ENCODE results near the gene PSTPIP1. TPM values are rescaled to one million over a fixed set of nuclear protein-coding genes. Genes with fewer than 3 reads are reported as not detected.

Gene PSTPIP1
- total and polyA plus RNA-seq, 2 of the 4 experiments (the other 2 are of a cell fraction): 0.36 to 1.1 TPM

- intact Hi-C loops (cut with micrococcal nuclease): no loop called here
- H3K27ac ChIP-seq (ENCODE audit: insufficient read depth, low read length): no peak overlapping the region
- no peak overlapping the region for H4K5ac ChIP-seq (ENCODE audit: low read depth, low read length)
- no peak overlapping the region for H2AK5ac ChIP-seq (ENCODE audit: low read depth, low read length)
- H2BK5ac ChIP-seq (ENCODE audit: low read depth, low read length, poor library complexity, severe bottlenecking): no peak overlapping the region
- DNase-seq (no peak), ATAC-seq (ENCODE audit: low read depth) (no peak)
- no peak overlapping the region for H2BK20ac ChIP-seq (ENCODE audit: low read depth, low read length)
- H3K9ac ChIP-seq (ENCODE audit: low read depth, low read length): no peak overlapping the region
- no peak overlapping the region for H2BK120ac ChIP-seq (ENCODE audit: low read depth, low read length)
- TF ChIP-seq POLR2A (IDR thresholded peaks at IDR 0.05; ENCODE audit: low read depth, low read length) (no peak), FOS (IDR thresholded peaks at IDR 0.05; ENCODE audit: low read depth, low read length) (no peak), NFE2L2 (IDR thresholded peaks at IDR 0.05; ENCODE audit: low read depth, low read length) (no peak)
- H3K4ac ChIP-seq (ENCODE audit: low read depth, low read length): no peak overlapping the region
- no peak overlapping the region for H3K4me3 ChIP-seq (ENCODE audit: insufficient read depth, low read depth, low read length)
- no peak overlapping the region for H3K18ac ChIP-seq (ENCODE audit: low read depth, low read length)
- H3K23ac ChIP-seq (ENCODE audit: low read depth, low read length): no peak overlapping the region
- no CpG with 5 or more reads among the region's 2 CpGs for WGBS, 2 experiments (ENCODE audit: extremely low coverage in 2 of 2, insufficient read length in 1 of 2)
- H2BK15ac ChIP-seq (ENCODE audit: low read depth, low read length): no peak overlapping the region
- no peaks in the 10 kb centered on the region for H3K9me3 ChIP-seq (ENCODE audit: control insufficient read depth, insufficient read depth, low read length)
- peaks cover 15% of the 10 kb centered on the region for H3K4me1 ChIP-seq (ENCODE audit: control insufficient read depth, insufficient read depth, low read length)
- H3K56ac ChIP-seq (ENCODE audit: extremely low read depth, insufficient read depth, low read length): no peak overlapping the region
- H3K79me1 ChIP-seq (ENCODE audit: low read depth in 1 of 2, low read length in 2 of 2): peaks cover 12 to 71% of the 10 kb centered on the region in 2 experiments
- H2AK9ac ChIP-seq (replicated peaks; ENCODE audit: low read depth, low read length, poor library complexity): no peak overlapping the region
- H4K20me1 ChIP-seq (ENCODE audit: insufficient read depth, low read length): peaks cover 45% of the 10 kb centered on the region
- ChIA-PET POLR2A (ENCODE audit: unreplicated experiment) (no interaction called here), CTCF (interaction anchor here (0.6 to 1.0 kb wide), 2 partner anchors 33 to 41 kb away, joined by 3 to 7 read pairs; no protein-coding TSS in a partner anchor)
- no TSS peak for BruUV-seq (replicated peaks)
- dilution Hi-C loops (cut with HindIII; ENCODE audit: low sequenced_read_pairs, unreplicated experiment): no loop called here
- H4K91ac ChIP-seq (ENCODE audit: insufficient read depth, low read depth, low read length): no peak overlapping the region
- in situ Hi-C loops (cut with MboI; ENCODE audit: low sequenced_read_pairs): no loop called here
- H3K14ac ChIP-seq (replicated peaks; ENCODE audit: low read depth, low read length): no peak overlapping the region
- H3K4me2 ChIP-seq (ENCODE audit: low read depth, low read length): no peak overlapping the region
- H4K8ac ChIP-seq (ENCODE audit: low read depth in 2 of 2, low read length in 2 of 2): no peak overlapping the region
- H3K27me3 ChIP-seq (ENCODE audit: control insufficient read depth, insufficient read depth, low read length): no peaks in the 10 kb centered on the region
- H3K36me3 ChIP-seq (ENCODE audit: control insufficient read depth, insufficient read depth, low read length): 0 out of 2 replicates have a peak, but pooled peaks cover 2% of the 10 kb centered on the region
- H3K9me1 ChIP-seq (ENCODE audit: insufficient read depth, low read length): peaks cover 9% of the 10 kb centered on the region
- no peak overlapping the region for H2AFZ ChIP-seq (replicated peaks; ENCODE audit: low read length, poor library complexity)
These were observed 69.1 kb downstream of the PSTPIP1 start for GRCh38 chr15:77064063-77064462.
